ENCODE results near the gene PDCD6IP. TPM values are rescaled to one million over a fixed set of nuclear protein-coding genes. Genes with fewer than 3 reads are reported as not detected.
"Not testable (repeated sequence)": the region's sequence is repeated elsewhere in the genome, so short reads cannot be mapped to it uniquely, and the experiment has no call there.

Gene PDCD6IP
- 77.6 TPM for polyA plus RNA-seq (2013, experiment 1 of 2)
- polyA plus RNA-seq (2013, experiment 2 of 2): 82.4 TPM

GRCh38 chr3:33798418-33799201 is at the start of gene PDCD6IP:
Gene PDCD6IP, plus strand, starts transcription at chr3:33798630. Its CDS starts 99 bp downstream, at chr3:33798729.
- Histone ChIP-seq H4K8ac (ENCODE audit: low read depth, low read length) (no peak within 1 kb of the TSS), H3K79me2 (ENCODE audit: control insufficient read depth, insufficient read depth, low read length) (peaks cover 12% of the 10 kb centered on the region), H3K56ac (ENCODE audit: low read length) (peak within 1 kb of the TSS; percentile 94), H3K23ac (ENCODE audit: low read length) (no peak within 1 kb of the TSS), H3K27ac (ENCODE audit: low read depth, low read length) (peak within 1 kb of the TSS; percentile 92), H2BK120ac (ENCODE audit: low read depth, low read length) (no peak within 1 kb of the TSS), H3K4me3 (ENCODE audit: low read length) (peak within 1 kb of the TSS; percentile 77), H2BK5ac (ENCODE audit: low read length) (peak within 1 kb of the TSS; percentile 54), H3K4ac (ENCODE audit: low read depth, low read length) (no peak within 1 kb of the TSS), H3K27me3 (ENCODE audit: insufficient read depth, low read length, poor library complexity) (no peaks in the 10 kb centered on the region), H2AK5ac (ENCODE audit: low read length) (no peak within 1 kb of the TSS), H3K36me3 (ENCODE audit: control insufficient read depth, insufficient read depth, low read length) (no peaks in the 10 kb centered on the region), H3K9ac (ENCODE audit: low read length) (peak within 1 kb of the TSS; percentile 84), H3K4me1 (ENCODE audit: control insufficient read depth, low read depth, low read length) (no peaks in the 10 kb centered on the region), H4K5ac (ENCODE audit: low read length) (no peak within 1 kb of the TSS), H3K4me2 (ENCODE audit: low read length) (peak within 1 kb of the TSS; percentile 86), H2BK15ac (replicated peaks; ENCODE audit: low read depth) (no peak within 1 kb of the TSS), H3K18ac (ENCODE audit: low read length) (peak within 1 kb of the TSS; percentile 40), H3K79me1 (ENCODE audit: low read length) (peaks cover 10% of the 10 kb centered on the region)
- peak; percentile 97 for DNase-seq
- no CpG with 5 or more reads among the region's 69 CpGs for WGBS (ENCODE audit: extremely low coverage, insufficient coverage, low lambda C conversion rate)

- H3K4me2 ChIP-seq (ENCODE audit: low read length): no peak overlapping the region
- H2AK5ac ChIP-seq (ENCODE audit: low read length): no peak overlapping the region
- no peaks in the 10 kb centered on the region for H3K79me1 ChIP-seq (ENCODE audit: low read length)
- H2BK5ac ChIP-seq (ENCODE audit: low read length): no peak overlapping the region
- no peak overlapping the region for H4K8ac ChIP-seq (ENCODE audit: low read depth, low read length)
- no peaks in the 10 kb centered on the region for H3K36me3 ChIP-seq (ENCODE audit: control insufficient read depth, insufficient read depth, low read length)
- no peak overlapping the region for H3K4ac ChIP-seq (ENCODE audit: low read depth, low read length)
- H3K4me3 ChIP-seq (ENCODE audit: low read length): no peak overlapping the region
- H3K4me1 ChIP-seq (ENCODE audit: control insufficient read depth, low read depth, low read length): no peaks in the 10 kb centered on the region
- H3K23ac ChIP-seq (ENCODE audit: low read length): no peak overlapping the region
- no CpG with 5 or more reads among the region's 2 CpGs for WGBS (ENCODE audit: extremely low coverage, insufficient coverage, low lambda C conversion rate)
- H3K56ac ChIP-seq (ENCODE audit: low read length): no peak overlapping the region
- no peaks in the 10 kb centered on the region for H3K27me3 ChIP-seq (ENCODE audit: insufficient read depth, low read length, poor library complexity)
- no peak overlapping the region for H2BK120ac ChIP-seq (ENCODE audit: low read depth, low read length)
- no peaks in the 10 kb centered on the region for H3K79me2 ChIP-seq (ENCODE audit: control insufficient read depth, insufficient read depth, low read length)
- no peak overlapping the region for H3K18ac ChIP-seq (ENCODE audit: low read length)
- no peak overlapping the region for H4K5ac ChIP-seq (ENCODE audit: low read length)
- H3K27ac ChIP-seq (ENCODE audit: low read depth, low read length): no peak overlapping the region
- H2BK15ac ChIP-seq (replicated peaks; ENCODE audit: low read depth): no peak overlapping the region
- no peak overlapping the region for H3K9ac ChIP-seq (ENCODE audit: low read length)
- no peak for DNase-seq
Observed at GRCh38 chr3:33749546-33750210, 48.8 kb upstream of the PDCD6IP start.

- Histone ChIP-seq H3K79me2 (ENCODE audit: control insufficient read depth, insufficient read depth, low read length) (no peaks in the 10 kb centered on the region), H3K79me1 (ENCODE audit: low read length) (no peaks in the 10 kb centered on the region), H3K9ac (ENCODE audit: low read length) (no peak overlapping the region), H3K27ac (ENCODE audit: low read depth, low read length) (no peak overlapping the region), H2BK15ac (replicated peaks; ENCODE audit: low read depth) (no peak overlapping the region), H3K4me1 (ENCODE audit: control insufficient read depth, low read depth, low read length) (no peaks in the 10 kb centered on the region), H2BK5ac (ENCODE audit: low read length) (no peak overlapping the region), H3K23ac (ENCODE audit: low read length) (no peak overlapping the region), H3K4me3 (ENCODE audit: low read length) (no peak overlapping the region), H4K5ac (ENCODE audit: low read length) (no peak overlapping the region), H3K4ac (ENCODE audit: low read depth, low read length) (no peak overlapping the region), H3K18ac (ENCODE audit: low read length) (no peak overlapping the region), H3K36me3 (ENCODE audit: control insufficient read depth, insufficient read depth, low read length) (no peaks in the 10 kb centered on the region), H2AK5ac (ENCODE audit: low read length) (no peak overlapping the region), H3K56ac (ENCODE audit: low read length) (no peak overlapping the region), H3K4me2 (ENCODE audit: low read length) (no peak overlapping the region), H2BK120ac (ENCODE audit: low read depth, low read length) (no peak overlapping the region), H4K8ac (ENCODE audit: low read depth, low read length) (no peak overlapping the region), H3K27me3 (ENCODE audit: insufficient read depth, low read length, poor library complexity) (no peaks in the 10 kb centered on the region)
- whole genome bisulfite sequencing (ENCODE audit: extremely low coverage, insufficient coverage, low lambda C conversion rate): no CpG with 5 or more reads among the region's 3 CpGs
- DNase-seq: peak; percentile 9
Observed at GRCh38 chr3:33750211-33750548, 48.2 kb upstream of the PDCD6IP start.

- Histone ChIP-seq H3K4me2 (ENCODE audit: low read length) (no peak overlapping the region), H3K4me1 (ENCODE audit: control insufficient read depth, low read depth, low read length) (no peaks in the 10 kb centered on the region), H3K4ac (ENCODE audit: low read depth, low read length) (no peak overlapping the region), H4K5ac (ENCODE audit: low read length) (no peak overlapping the region), H3K27ac (ENCODE audit: low read depth, low read length) (no peak overlapping the region), H2BK15ac (replicated peaks; ENCODE audit: low read depth) (no peak overlapping the region), H2BK120ac (ENCODE audit: low read depth, low read length) (no peak overlapping the region), H3K9ac (ENCODE audit: low read length) (no peak overlapping the region), H3K79me2 (ENCODE audit: control insufficient read depth, insufficient read depth, low read length) (no peaks in the 10 kb centered on the region), H2BK5ac (ENCODE audit: low read length) (no peak overlapping the region), H3K36me3 (ENCODE audit: control insufficient read depth, insufficient read depth, low read length) (no peaks in the 10 kb centered on the region), H3K18ac (ENCODE audit: low read length) (no peak overlapping the region), H3K4me3 (ENCODE audit: low read length) (no peak overlapping the region), H4K8ac (ENCODE audit: low read depth, low read length) (no peak overlapping the region), H3K79me1 (ENCODE audit: low read length) (no peaks in the 10 kb centered on the region), H3K27me3 (ENCODE audit: insufficient read depth, low read length, poor library complexity) (no peaks in the 10 kb centered on the region), H2AK5ac (ENCODE audit: low read length) (no peak overlapping the region), H3K56ac (ENCODE audit: low read length) (no peak overlapping the region), H3K23ac (ENCODE audit: low read length) (no peak overlapping the region)
- no CpG with 5 or more reads among the region's 2 CpGs for WGBS (ENCODE audit: extremely low coverage, insufficient coverage, low lambda C conversion rate)
- DNase-seq: no peak
Observed at GRCh38 chr3:33751336-33751735, 47.1 kb upstream of the PDCD6IP start.

GRCh38 chr3:33754391-33754790 is 44.0 kb upstream of the PDCD6IP start:
- not testable (repeated sequence) for H2BK15ac ChIP-seq (replicated peaks; ENCODE audit: low read depth); H3K79me1 ChIP-seq (ENCODE audit: low read length); H3K27ac ChIP-seq (ENCODE audit: low read depth, low read length); H3K9ac ChIP-seq (ENCODE audit: low read length); H2AK5ac ChIP-seq (ENCODE audit: low read length); H3K27me3 ChIP-seq (ENCODE audit: insufficient read depth, low read length, poor library complexity); H3K4ac ChIP-seq (ENCODE audit: low read depth, low read length); H3K4me2 ChIP-seq (ENCODE audit: low read length); H2BK5ac ChIP-seq (ENCODE audit: low read length); H3K36me3 ChIP-seq (ENCODE audit: control insufficient read depth, insufficient read depth, low read length); H4K8ac ChIP-seq (ENCODE audit: low read depth, low read length); H4K5ac ChIP-seq (ENCODE audit: low read length); H3K4me1 ChIP-seq (ENCODE audit: control insufficient read depth, low read depth, low read length); H3K23ac ChIP-seq (ENCODE audit: low read length); H3K56ac ChIP-seq (ENCODE audit: low read length); H3K18ac ChIP-seq (ENCODE audit: low read length); H2BK120ac ChIP-seq (ENCODE audit: low read depth, low read length); DNase-seq; H3K4me3 ChIP-seq (ENCODE audit: low read length); H3K79me2 ChIP-seq (ENCODE audit: control insufficient read depth, insufficient read depth, low read length)
- no CpG with 5 or more reads among the region's 1 CpG for WGBS (ENCODE audit: extremely low coverage, insufficient coverage, low lambda C conversion rate)

Data from mesendoderm (in vitro differentiated cells).